Hematopoietic multipotent progenitor cell treated with erythropoietin and hydrocortisone succinate and interleukin-3 and kit ligand, for 17 days (in vitro differentiated cells): Measurements from ENCODE around the gene DOCK2.
"Not testable (repeated sequence)": the region's sequence is repeated elsewhere in the genome, so short reads cannot be mapped to it uniquely, and the experiment has no call there.

Experiments
- DNase-seq: peaks from one replicate; pipeline ENCODE4 v3.0.0-alpha.2; 2015; ENCODE audit warnings: low spot score

The DOCK2 gene

GRCh38 chr5:169637549-169638121 lies 560 bp downstream of the DOCK2 start:
- DNase-seq = no peak

DNA sequence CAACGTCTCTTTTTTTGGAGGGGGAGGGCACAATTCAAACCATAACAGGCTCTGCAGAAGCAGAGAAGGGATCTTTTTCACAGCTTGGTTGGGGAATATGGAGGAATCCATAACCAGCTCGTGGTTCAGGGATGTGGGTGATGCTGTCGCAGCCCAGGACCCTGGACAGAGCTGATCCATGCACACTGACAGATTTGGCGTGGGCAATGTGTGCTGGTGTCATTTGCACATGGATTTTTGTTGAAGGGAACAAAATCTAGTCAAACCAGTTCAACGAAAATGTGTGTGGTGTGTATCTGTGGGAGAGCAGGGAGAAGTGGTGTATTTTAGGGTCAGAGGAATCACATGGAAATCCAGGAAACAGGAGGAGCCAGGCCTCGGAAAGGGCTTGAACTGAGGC lies 4.2 kb downstream of the DOCK2 start:
- DNase-seq = no peak

- DNase-seq = no peak
These were observed 9.8 kb downstream of the DOCK2 start for GRCh38 chr5:169646856-169647255.

DNA sequence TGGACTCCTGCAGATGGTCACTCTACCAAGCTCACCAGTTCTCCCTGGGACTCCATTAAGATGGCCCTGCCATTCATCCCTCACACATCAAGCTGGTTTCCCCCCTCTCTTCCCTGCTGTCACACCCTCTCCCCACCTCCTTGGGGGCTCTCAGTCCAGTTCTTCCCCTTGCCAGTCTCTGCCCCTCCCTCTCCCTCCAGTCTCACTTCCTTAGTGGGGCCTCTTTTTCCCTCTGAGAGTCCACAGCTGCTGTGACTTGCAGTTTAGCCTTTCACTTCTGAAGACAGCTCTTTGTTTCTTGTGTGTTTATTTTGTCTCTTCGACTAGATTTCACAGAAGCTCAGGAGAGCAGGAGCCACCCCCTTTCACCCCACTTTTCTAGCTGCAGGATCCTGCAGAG lies 10.5 kb downstream of the DOCK2 start:
- DNase-seq = no peak

- DNase-seq = no peak
These were observed 11.7 kb downstream of the DOCK2 start for GRCh38 chr5:169648725-169649310.

DNA sequence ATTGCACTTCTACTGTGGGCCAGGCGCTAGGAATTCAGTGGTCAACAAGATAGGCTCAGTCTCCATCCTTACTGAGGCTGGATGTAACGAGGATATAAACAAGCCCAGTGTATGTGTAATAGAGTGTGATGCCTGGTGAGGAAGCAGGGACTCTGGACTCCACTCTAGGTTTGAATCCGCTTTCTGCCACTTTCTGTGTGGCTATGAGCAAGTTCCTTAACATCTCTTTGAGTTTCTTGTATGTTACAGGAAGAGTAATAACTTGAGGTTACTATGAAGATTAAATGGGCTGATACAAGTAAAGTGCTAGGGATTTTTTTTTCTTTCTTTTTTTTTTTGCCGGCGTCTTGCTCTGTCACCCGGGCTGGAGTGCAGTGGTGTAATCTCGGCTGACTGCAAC lies 12.4 kb downstream of the DOCK2 start:
- no peak for DNase-seq

DNA sequence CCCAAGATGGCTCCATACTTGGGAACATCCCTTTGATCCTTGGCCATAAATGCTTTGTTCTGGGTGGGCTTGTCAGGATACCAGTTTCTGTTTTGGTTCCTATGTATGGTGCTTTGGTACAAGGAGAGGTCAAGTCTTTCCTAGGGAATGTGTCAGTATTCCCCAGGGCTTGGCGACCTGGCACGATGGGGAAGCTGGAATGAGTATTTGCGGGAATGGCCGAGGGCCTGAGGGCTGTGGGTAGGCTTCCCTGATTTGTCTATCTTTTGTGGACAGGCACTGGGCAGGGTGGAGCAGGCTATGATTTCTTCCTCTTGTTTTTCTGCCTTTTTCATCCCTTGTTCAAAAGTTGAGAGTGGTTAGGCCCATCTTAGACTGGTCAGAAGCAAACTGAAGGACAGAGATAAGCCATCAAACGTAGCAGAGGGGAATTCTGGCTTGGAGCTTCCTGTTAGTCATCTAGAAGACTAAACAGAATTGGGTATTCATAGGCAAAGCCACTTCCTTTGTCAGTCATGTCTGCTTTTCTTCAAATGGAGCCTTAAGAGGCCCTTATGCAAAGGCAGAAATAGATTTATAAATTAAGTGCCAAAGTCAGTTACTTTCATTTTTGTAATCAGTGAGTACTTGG lies 13.7 kb downstream of the DOCK2 start:
- no peak for DNase-seq

DNA sequence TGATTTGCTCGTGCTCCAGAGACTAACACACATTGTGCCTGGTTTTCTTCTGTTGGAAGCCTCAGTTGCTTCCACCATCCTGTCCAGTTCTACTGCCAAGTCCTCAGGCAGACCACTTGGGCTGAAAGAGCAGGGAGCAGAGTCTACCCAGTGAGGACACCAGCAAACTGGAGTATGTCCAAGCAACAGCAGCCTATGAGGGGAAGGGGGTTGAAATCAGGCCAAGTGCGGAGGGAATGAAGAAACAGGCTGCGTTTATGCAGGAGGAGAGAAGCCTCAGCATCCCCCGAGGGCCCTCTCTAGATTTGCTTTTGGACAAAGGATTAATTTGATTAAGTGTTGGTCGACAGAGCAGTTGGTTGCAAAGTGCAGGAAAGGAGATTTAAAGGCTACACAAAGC lies 14.5 kb downstream of the DOCK2 start:
- DNase-seq = no peak

DNA sequence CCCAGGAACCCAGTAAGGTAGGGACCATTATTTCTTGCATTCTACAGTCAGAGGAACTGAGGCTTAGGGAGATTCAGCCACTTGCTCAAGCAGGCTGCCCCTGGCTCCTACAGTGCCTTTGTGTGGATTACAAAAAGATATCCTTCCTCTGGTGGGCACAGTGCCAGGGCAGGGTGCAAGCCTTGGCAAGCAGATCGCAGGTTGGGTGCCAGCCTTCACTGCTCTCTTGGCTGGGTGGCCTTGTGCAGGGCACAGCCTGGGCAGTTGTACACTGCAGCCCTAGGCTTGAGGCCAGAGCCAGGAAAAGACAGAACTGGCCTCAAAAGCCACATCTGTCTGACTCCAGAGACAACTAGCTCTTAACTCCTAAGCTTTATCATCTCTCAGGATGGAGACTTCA lies 15.0 kb downstream of the DOCK2 start:
- DNase-seq = no peak

- no peak for DNase-seq
These were observed 16.0 kb downstream of the DOCK2 start for GRCh38 chr5:169653091-169653490.

- no peak for DNase-seq
These were observed 18.3 kb downstream of the DOCK2 start for GRCh38 chr5:169655353-169655752.

DNA sequence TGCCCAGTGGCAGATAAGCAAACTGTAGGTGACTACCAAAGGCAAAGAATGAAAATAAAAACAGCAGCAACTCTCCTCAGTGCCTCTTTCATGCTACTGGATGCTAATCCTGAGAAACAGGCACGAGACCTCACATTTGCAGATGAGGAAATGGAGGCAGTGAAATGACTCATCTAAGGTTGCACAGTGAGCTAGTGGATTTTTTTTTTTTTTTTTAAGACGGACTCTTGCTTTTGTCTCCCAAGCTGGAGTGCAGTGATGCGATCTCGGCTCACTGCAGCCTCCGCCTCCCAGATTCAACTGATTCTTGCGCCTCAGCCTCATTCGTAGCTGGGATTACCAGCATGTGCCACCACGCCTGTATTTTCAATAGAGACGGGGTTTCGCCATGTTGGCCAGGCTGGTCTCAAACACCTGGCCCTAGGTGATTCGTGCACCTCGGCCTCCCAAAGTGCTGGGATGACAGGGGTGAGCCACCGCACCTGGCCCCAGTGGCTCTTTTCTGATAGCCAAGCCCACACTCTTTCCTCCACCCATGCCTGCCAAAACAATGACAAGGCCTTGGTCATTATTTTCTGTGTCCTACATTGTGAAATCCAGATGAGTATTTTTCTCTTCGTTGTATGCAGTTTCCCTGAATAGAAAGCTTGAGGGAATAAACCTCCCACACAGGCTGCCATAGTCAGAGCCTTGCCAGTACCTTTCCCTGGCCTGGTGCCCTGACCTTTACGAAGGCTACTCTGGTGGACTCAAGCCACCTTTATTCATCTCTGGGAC lies 19.2 kb downstream of the DOCK2 start:
- no peak for DNase-seq

DNA sequence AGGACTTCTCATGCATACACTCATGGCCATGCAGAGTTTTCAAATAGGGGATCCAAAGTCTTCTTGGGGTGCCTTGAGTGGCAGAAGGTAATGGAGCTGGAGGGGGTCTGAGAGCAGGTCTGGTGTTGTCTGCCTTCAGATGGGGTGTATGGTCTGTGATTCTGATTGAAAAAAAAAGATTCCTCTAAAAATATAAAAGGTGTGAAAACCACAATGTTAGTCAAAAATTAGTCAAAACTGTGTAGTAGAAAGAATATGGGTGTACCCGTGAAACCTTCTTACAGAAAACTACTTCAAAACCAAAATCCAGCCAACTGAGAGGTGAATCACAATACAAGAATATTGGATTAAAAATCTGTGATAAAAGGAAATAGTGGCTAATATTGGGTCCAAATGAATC lies 20.1 kb downstream of the DOCK2 start:
- no peak for DNase-seq

GRCh38 chr5:169662451-169662850 lies 25.4 kb downstream of the DOCK2 start:
- not testable (repeated sequence) for DNase-seq

GRCh38 chr5:169663537-169663936 lies 26.5 kb downstream of the DOCK2 start:
- DNase-seq = no peak

DNA sequence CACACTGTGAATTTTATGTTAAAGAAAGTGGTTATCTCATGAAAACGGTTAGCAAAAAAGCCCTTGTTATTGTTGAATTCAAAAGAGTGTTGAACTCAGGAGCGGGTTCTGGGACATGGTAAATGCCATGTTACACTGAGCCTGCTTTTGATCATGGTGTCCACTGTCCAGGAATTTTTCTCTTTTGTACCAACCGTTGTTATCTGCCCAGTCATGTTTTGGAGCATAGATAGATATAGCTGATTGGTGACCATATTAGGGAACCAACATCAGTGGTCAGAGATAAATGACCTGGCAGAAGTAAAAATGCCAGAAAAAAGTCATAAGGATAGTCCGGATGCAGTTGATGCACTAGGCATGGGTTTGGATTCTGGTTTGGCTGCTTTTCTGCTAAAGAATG lies 29.3 kb downstream of the DOCK2 start:
- DNase-seq = no peak

GRCh38 chr5:169667896-169668674 lies 31.0 kb downstream of the DOCK2 start:
- no peak for DNase-seq

- no peak for DNase-seq
These were observed 31.7 kb downstream of the DOCK2 start for GRCh38 chr5:169668732-169669131.

GRCh38 chr5:169670769-169671525 lies 33.9 kb downstream of the DOCK2 start:
- DNase-seq = no peak

DNA sequence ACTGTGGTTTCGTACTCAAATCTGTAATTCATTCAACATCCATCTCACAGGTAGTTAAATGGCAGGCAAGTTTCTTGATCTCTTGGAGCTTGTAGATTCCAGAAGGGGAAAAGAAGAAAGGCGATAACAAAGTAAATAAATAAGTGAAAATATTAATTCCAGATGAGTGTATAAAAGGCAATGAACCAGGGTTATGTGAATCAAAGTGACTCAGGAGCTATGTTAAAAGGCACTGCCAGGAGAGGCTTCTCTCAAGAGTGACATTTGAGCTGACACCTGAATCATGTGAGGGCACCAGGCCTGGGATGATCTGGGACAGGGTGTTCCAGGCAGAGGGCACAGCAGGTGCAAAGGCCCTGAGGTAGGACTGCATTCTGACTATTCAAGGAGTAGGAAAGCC lies 45.0 kb downstream of the DOCK2 start:
- no peak for DNase-seq

- no peak for DNase-seq
These were observed 49.1 kb downstream of the DOCK2 start for GRCh38 chr5:169686137-169686536.

DNA sequence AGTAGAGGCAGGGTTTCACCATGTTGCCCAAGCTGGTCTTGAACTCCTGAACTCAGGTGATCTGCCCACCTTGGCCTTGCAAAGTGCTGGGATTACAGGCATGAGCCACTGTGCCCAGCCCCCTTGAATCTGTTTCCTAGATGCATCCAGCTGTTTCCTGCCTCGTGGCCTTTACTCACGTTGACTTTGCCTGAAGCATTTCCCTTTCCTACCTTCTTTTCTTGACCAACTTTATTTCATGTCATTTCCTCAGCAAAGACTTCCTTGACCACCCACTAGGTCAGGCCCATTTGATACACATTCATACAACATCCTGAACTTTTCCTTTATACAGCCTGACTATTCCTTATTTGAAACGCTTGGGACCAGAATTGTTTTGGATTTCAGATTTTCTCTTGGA lies 51.0 kb downstream of the DOCK2 start:
- DNase-seq = no peak
